ENCODE results near the gene PTH1R.

PTH1R gene

DNA sequence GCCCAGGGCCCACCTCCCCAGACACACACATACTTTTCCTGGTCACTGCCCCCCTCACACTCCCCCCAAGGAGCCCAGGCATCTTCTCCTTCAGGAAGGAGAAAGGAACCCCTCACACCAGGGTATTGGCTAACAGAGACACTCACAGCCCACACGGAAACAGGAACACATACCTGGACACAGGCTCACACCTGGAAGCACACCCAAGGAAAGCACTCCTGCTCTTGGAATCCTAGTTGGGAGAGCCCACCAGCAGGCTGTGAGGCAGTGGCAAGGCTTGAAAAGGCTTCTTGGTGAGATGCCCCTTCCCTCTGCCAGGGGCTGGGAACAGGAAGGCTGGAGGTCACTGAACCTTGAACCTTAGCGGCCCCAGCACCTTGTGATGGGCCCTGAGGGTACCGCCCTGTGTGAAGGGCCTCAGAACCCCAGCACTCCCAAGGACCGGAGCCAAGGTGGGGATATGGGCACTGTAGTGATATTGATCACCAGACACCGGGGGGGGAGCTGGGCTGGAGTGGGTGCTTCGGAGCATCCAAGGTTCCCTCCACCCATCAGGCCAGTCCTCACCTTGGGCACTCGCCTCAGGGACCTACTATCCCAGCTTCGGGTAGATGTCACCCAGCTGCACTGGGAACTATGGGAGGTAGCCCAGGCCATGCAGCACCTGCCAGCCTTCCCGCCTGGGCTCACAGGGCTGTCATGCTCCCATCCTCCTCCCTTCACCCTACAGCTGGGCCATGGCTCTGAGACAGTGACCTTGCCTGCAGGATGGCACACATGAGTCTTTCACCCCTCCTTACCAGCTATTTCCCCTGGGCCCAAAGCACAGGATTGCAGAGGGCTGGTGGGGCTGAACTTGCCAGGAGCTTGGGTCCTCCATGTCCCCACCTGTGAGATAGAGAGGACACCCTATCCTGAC is 30.6 kb upstream of the PTH1R start:
- H3K9ac ChIP-seq (ENCODE audit: low read length) = peak overlapping the region; percentile 87
- no peaks in the 10 kb centered on the region for H3K27me3 ChIP-seq (ENCODE audit: low read depth, low read length)
- H3K9me3 ChIP-seq (ENCODE audit: insufficient read depth, low read length) = no peaks in the 10 kb centered on the region
- H3K4me1 ChIP-seq (ENCODE audit: low read length) = peaks cover 12% of the 10 kb centered on the region
- H4K20me1 ChIP-seq (ENCODE audit: insufficient read depth, low read length) = no peaks in the 10 kb centered on the region
- no peak for TF ChIP-seq EZH2phosphoT487 (IDR thresholded peaks at IDR 0.05; ENCODE audit: low read depth)
- TF ChIP-seq, protein P1, sequence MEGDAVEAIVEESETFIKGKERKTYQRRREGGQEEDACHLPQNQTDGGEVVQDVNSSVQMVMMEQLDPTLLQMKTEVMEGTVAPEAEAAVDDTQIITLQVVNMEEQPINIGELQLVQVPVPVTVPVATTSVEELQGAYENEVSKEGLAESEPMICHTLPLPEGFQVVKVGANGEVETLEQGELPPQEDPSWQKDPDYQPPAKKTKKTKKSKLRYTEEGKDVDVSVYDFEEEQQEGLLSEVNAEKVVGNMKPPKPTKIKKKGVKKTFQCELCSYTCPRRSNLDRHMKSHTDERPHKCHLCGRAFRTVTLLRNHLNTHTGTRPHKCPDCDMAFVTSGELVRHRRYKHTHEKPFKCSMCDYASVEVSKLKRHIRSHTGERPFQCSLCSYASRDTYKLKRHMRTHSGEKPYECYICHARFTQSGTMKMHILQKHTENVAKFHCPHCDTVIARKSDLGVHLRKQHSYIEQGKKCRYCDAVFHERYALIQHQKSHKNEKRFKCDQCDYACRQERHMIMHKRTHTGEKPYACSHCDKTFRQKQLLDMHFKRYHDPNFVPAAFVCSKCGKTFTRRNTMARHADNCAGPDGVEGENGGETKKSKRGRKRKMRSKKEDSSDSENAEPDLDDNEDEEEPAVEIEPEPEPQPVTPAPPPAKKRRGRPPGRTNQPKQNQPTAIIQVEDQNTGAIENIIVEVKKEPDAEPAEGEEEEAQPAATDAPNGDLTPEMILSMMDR (IDR thresholded peaks at IDR 0.05; ENCODE audit: low read depth, low read length) = no peak
- peak overlapping the region; percentile 85 for H3K4me3 ChIP-seq (ENCODE audit: low read length)
- peak overlapping the region; percentile 92 for H3K4me2 ChIP-seq (ENCODE audit: low read length)
- H3K79me2 ChIP-seq (ENCODE audit: low read length) = no peaks in the 10 kb centered on the region
- H3K27ac ChIP-seq (ENCODE audit: low read length) = no peak overlapping the region
- no peaks in the 10 kb centered on the region for H3K36me3 ChIP-seq (replicated peaks; ENCODE audit: low read depth, low read length)
- peak overlapping the region; percentile 85; the same call in 1 of the 2 replicates for H2AFZ ChIP-seq (ENCODE audit: low read depth, low read length)

DNA sequence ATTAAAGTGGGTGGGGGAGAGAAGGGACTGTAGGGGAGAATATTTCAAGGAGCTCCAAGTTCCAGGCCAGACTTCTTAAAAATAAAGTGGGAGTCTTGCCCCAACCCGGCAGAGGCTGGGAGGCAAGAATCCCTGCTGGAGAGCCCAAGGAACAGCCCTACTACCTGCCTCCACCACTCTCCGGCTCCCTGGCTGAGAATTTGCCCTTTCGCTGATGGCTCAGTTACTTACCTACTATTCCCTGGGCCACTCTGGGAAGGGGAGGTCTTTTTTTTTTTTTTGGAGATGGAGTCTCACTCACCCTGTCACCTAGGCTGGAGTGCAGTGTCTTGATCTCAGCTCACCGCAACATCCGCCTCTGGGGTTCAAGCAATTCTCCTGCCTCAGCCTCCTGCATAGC is 29.8 kb upstream of the PTH1R start:
- Histone ChIP-seq H2AFZ (ENCODE audit: low read depth, low read length) (no peak overlapping the region), H3K9me3 (ENCODE audit: insufficient read depth, low read length) (no peaks in the 10 kb centered on the region), H4K20me1 (ENCODE audit: insufficient read depth, low read length) (no peaks in the 10 kb centered on the region), H3K4me1 (ENCODE audit: low read length) (peaks cover 12% of the 10 kb centered on the region), H3K4me2 (ENCODE audit: low read length) (no peak overlapping the region), H3K27ac (ENCODE audit: low read length) (no peak overlapping the region), H3K9ac (ENCODE audit: low read length) (no peak overlapping the region), H3K36me3 (replicated peaks; ENCODE audit: low read depth, low read length) (no peaks in the 10 kb centered on the region), H3K27me3 (ENCODE audit: low read depth, low read length) (no peaks in the 10 kb centered on the region), H3K79me2 (ENCODE audit: low read length) (no peaks in the 10 kb centered on the region), H3K4me3 (ENCODE audit: low read length) (no peak overlapping the region)
- TF ChIP-seq, protein P1 (IDR thresholded peaks at IDR 0.05; ENCODE audit: low read depth, low read length) = no peak
- TF ChIP-seq EZH2phosphoT487 (IDR thresholded peaks at IDR 0.05; ENCODE audit: low read depth) = no peak

DNA sequence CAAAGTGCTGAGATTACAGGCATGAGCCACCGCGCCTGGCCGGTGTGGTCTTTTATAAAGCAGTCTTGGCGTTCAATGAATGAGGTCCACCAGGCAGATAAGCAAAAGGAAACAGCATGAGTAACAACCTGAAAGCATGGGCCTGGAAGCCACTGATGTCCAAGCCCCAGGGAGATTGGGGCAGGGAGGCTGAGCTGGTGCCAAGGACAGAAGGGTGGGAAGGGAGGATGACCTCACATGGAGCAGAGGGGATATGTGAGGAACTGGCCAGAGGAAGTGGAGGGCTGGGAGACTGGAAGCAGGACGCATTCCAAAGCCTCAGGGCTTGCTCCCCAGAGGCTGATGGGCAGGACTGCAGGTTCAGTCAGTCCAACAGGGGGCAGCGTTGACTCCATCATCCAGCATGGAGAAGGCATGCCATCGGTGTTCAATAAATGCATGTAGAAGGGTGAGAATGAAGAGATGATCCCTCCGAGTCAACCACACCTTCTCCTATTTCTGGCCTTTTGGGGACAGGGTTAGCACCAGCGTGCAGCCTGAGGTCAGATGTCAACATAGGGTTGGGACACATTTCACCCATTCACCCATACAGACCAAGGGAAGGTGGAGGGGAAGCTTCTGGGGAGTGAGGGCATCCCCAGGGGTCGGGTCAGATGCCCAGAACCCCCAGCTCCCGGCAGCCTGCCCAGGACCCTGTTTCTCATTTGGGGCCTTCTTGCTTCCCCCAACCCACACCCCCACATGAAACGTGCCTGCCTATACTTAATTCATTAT is 29.1 kb upstream of the PTH1R start:
- Histone ChIP-seq H2AFZ (ENCODE audit: low read depth, low read length) (no peak overlapping the region), H3K9ac (ENCODE audit: low read length) (no peak overlapping the region), H3K4me3 (ENCODE audit: low read length) (no peak overlapping the region), H3K27me3 (ENCODE audit: low read depth, low read length) (no peaks in the 10 kb centered on the region), H3K9me3 (ENCODE audit: insufficient read depth, low read length) (no peaks in the 10 kb centered on the region), H3K36me3 (replicated peaks; ENCODE audit: low read depth, low read length) (no peaks in the 10 kb centered on the region), H3K4me2 (ENCODE audit: low read length) (no peak overlapping the region), H3K27ac (ENCODE audit: low read length) (no peak overlapping the region), H3K79me2 (ENCODE audit: low read length) (no peaks in the 10 kb centered on the region), H3K4me1 (ENCODE audit: low read length) (peaks cover 12% of the 10 kb centered on the region), H4K20me1 (ENCODE audit: insufficient read depth, low read length) (no peaks in the 10 kb centered on the region)
- TF ChIP-seq EZH2phosphoT487 (IDR thresholded peaks at IDR 0.05; ENCODE audit: low read depth) = no peak
- TF ChIP-seq, protein P1 (IDR thresholded peaks at IDR 0.05; ENCODE audit: low read depth, low read length) = peak; percentile 69

DNA sequence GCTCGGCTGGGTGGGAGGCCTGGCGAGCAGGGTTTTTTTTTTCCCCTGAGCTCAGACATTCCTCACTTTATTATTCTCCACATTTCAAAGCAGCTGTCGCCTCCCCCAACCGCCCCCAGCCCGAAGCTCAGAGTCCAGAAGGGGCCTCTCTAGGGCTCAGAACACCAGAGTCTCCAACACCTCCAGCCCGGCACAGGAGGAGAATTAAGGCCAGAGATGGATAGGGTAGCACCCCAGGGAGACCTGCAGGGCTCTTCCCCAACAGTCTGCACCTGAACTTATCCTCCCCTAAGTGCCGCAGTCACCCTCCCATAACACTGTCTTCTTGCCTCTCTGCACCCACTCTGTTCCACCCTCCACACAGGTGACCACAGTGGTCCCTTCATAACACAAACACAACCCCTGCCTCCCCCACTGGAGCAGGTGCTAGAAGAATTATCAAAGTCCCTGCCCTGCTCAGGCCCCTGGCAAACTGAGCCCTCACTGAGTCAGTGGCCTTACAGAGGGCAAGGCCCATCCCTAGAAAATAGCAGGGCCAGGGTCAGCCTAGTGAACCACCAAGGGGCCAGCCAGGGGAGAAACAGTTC is 28.4 kb upstream of the PTH1R start:
- TF ChIP-seq, protein P1 (IDR thresholded peaks at IDR 0.05; ENCODE audit: low read depth, low read length) = no peak
- no peak for TF ChIP-seq EZH2phosphoT487 (IDR thresholded peaks at IDR 0.05; ENCODE audit: low read depth)
- no peaks in the 10 kb centered on the region for H3K36me3 ChIP-seq (replicated peaks; ENCODE audit: low read depth, low read length)
- no peaks in the 10 kb centered on the region for H4K20me1 ChIP-seq (ENCODE audit: insufficient read depth, low read length)
- H3K4me1 ChIP-seq (ENCODE audit: low read length) = peaks cover 12% of the 10 kb centered on the region
- no peaks in the 10 kb centered on the region for H3K27me3 ChIP-seq (ENCODE audit: low read depth, low read length)
- H3K4me3 ChIP-seq (ENCODE audit: low read length) = no peak overlapping the region
- no peak overlapping the region for H3K4me2 ChIP-seq (ENCODE audit: low read length)
- no peak overlapping the region for H3K27ac ChIP-seq (ENCODE audit: low read length)
- no peaks in the 10 kb centered on the region for H3K9me3 ChIP-seq (ENCODE audit: insufficient read depth, low read length)
- H2AFZ ChIP-seq (ENCODE audit: low read depth, low read length) = no peak overlapping the region
- H3K79me2 ChIP-seq (ENCODE audit: low read length) = no peaks in the 10 kb centered on the region
- no peak overlapping the region for H3K9ac ChIP-seq (ENCODE audit: low read length)

Data from OCI-LY3 (cell line).